ENCODE data around the gene CDADC1.

Gene CDADC1

DNA sequence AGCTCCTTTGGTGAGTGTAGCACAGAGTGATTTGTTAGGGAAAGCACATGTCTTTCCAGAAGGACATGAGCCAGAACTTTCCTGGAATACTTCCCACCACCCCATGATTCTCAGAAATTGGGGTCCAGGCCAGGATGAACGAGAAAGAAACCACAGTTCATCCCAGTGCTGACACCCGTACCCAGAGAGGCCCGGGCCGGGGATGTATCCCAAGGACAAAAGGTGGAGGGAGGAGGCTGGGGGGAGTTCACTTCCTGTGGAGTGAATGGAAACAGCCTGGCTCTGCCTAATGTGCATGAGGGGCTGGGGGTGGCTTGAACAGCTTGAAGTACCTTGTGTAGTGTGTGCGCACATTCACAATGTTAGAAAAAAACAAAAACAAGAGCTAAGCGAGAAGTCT, 47.5 kb downstream of the CDADC1 start:
- no peak for DNase-seq (ENCODE audit: low spot score)

DNA sequence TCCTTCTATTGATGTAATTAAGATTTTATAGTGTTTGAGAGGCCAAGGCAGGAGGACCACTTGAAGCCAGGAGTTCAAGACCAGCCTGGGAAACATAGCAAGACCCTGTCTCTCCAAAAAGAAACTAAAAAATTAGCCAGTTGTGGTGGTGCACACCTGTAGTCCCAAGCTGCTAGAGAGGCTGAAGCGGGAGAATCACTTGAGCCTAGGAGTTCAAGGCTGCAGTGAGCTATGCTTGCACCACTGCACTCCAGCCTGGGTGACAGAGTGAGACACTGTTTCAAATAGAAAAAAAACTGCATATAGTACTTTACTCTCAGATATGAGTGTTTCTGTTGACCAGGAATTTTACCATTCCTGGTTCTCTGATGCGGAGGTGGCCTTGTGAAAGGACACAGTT, 48.9 kb downstream of the CDADC1 start:
- DNase-seq (ENCODE audit: low spot score): no peak

DNA sequence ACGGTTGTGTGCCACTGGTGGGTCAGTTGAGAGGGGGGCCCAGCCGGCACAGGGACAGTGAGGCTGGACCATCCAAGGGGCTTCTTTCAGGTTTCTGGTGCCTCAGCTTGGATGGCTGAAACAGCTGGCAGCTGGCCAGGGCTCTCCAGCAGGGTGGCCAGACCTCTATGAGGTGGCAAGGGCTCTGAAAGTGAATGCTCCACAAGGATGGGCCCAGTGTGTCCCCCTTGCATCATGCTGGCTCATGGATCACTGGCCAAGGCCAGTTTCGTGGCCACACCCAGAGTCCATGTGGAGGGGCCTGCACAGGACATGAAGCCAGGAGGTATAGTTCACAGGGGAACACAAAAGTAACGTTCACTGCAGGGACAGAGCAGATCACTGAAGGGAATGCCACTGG, 49.6 kb downstream of the CDADC1 start:
- DNase-seq (ENCODE audit: low spot score): no peak

DNA sequence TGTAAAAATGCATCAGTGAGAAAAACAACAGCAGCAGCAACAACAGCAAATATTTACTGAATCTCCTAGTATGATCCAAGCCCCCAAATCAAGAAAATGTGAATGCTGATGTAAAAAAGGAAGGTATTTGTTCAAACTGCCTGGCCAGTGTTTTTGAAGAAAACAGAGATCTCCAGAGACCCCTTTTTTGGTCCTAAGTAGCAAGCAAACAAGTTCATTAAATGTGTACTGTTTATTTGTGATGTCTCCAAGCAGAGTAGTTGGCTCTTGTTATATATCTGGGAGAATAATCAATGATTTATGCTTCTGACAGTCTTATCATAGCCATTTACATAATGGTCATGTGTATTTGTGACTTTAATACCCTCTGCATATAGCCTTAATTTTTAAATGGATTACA, 50.7 kb downstream of the CDADC1 start:
- no peak for DNase-seq (ENCODE audit: low spot score)

DNA sequence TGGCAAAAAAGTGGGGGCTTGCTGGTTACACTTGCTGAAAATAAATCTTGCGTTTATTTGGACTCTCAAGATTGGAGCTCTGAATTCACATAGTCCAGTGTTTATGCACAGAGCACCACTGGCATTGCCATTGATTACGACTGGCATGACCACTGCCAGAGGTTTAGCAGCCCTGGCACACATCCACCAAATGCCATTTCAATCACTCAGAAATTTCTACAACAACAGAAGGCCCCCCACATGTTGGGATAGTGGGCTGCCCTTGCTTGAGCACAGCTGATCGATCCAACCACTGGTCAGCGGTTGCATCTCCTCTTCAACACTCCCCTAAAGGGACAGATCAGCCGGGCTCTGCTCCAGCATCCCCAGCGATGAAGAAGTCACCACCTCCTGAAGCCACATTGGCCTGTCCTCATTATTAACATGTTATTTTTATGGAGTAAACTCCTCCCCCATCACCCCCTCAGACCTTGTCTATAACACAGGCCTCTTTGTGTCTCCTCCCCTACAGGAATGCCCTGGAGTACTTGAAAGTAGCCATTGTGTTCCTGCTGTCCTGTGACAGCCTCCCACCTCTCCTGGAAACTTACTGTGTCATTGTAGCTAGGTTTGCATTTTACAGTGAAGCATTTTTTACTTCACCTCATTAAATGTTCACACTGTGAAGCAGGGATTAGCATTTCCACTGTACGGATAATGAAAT, 51.3 kb downstream of the CDADC1 start:
- no peak for DNase-seq (ENCODE audit: low spot score)

DNA sequence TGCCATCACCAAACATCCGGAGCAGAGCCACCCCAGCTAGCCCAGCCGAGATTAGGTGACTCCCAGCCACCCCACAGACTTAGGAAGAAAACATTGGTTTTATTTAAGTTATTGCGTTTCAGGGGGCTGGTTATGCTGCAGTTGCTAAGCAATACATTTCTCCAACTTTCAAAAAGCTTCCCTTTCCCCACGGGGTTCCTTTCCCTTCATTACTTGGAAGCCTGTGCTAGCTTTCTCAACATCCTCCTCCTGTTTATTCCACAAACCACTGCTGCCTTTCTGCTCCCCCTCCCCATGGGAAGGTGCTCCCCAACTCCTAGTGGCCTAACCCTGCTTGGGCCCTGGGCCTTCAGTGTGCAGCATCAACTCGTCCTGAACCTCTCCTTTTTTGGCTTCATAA, 52.6 kb downstream of the CDADC1 start:
- no peak for DNase-seq (ENCODE audit: low spot score)

DNA sequence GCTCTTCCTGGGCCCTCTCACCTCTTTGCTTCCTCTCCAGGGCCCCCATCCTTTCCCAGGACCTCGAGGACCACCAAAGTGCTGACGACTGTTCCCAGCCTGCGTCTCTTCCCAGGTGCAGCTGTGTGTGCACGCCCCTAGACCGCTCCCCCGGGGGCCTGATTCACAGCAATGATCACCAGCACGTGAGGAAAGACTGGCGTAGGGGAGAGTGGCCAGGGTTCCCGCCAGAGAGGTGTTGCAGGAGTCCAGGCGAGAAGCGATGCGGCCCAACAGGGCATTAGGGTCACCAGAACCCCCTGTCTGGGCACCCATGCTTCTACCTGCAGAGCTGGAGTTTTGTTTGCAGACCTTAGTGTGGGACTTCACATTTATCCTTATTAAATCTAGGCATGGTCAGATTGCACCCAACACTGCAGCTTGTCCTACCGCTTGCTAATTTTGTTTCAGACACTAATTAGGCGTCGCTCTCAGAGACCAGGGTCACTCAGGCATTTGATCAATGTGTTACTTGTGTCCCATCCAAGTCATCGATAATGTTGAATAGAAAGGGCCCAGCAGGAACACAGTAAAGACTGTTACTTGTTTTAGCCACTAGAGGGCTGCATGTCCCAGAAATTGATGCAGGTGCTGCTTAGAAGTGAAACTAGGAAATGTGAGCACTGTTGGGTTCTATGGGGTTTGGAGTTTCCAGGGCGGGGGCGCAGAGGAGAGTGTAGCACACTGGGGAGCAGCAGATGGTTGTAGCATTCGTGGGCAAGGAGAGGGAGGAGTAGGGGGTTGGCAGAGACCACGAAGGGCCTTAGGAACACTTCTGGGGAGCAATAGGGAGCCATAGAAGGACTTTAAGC, 53.2 kb downstream of the CDADC1 start:
- peak; percentile 80 for DNase-seq (ENCODE audit: low spot score)

DNA sequence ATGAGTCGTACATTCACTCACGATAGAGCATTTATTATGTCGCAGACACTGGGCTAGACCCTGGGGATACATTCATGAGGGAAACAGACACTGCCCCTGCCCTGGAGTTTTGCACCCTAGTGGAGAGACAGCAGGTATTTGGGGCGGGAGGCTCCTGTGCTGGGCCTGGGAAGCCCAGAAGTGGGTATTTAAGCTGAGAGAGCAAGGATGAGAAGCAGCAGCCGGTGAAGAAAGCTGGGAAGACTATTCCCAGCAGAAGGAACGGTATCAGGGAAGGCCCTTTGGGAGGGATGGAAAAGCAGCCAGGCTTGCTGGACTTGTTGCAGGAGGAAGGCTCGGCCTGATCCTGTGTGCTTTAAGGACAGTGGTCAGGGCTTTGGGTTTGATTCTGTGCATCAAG, 54.5 kb downstream of the CDADC1 start:
- DNase-seq (ENCODE audit: low spot score): no peak

DNA sequence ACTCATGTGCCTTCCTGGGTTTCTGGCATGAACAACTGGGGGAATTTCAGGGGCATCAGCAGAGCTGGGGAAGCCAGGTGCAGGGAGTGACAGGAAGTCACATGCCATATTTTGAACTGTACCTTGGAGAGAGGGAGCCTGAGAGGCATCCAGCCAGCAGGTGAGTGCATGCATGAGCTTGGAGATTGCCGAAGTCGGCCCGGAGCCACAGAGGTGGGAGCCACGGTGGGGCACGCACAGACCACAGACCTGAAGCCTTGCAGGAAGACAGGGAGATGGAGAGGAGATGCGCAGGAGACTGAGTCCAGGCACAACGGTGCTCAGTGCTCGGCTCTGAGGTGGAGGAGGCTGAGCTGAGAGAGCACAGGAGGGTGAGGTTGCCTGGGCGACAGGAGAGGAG, 55.1 kb downstream of the CDADC1 start:
- no peak for DNase-seq (ENCODE audit: low spot score)

DNA sequence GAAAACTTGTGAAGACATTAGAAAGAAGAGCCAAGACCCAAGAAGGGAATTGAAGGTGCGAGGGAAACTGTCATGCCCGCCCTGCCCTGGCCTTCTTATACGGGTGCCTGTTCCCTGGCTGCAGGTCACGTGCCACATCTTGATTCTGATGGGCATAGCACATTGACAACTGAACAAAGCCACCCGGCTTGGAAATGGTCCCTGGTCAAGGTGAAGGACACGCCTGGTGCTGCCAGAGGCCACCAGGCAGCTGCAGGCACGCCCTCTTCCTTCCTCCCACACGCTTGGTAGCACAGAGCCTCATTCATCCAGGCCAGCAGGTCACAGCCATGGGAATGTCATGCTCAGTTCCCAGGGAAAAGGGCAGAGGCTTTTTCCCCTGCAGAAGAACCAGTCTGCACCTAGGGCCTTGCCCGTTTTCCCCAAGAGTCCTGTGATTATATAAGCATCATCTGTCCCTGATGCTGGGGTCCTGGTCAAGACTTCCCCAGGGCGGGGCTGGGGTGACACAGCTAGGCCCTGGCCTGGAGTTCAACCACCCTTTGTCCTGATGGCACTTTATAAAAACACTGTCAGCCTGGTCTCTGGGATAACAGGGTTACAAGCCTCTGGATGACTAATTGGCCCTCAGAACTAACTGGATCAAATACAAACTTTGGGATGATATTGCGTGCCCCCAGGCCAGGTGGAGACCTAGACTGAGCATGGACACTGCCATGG, 56.0 kb downstream of the CDADC1 start:
- no peak for DNase-seq (ENCODE audit: low spot score)

DNA sequence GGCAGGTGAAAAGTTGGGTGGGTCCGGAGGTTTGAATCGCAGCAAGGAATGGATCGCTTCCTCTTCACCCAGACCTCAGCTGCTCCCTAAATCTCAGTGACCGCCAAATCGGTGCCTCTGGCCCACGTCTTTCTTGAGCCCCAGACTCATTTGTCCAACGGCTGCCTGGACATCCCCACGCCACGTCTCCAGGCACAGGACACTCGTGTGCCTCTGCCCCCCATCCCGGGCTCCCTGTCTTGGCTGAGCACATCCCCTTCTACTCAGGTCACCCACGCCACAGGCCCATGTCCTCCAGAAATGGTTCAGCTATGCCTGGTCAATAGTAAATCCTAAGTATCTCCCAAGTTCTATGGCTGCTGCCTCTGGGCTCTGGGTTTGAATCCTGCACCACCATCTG, 56.6 kb downstream of the CDADC1 start:
- DNase-seq (ENCODE audit: low spot score): no peak

DNA sequence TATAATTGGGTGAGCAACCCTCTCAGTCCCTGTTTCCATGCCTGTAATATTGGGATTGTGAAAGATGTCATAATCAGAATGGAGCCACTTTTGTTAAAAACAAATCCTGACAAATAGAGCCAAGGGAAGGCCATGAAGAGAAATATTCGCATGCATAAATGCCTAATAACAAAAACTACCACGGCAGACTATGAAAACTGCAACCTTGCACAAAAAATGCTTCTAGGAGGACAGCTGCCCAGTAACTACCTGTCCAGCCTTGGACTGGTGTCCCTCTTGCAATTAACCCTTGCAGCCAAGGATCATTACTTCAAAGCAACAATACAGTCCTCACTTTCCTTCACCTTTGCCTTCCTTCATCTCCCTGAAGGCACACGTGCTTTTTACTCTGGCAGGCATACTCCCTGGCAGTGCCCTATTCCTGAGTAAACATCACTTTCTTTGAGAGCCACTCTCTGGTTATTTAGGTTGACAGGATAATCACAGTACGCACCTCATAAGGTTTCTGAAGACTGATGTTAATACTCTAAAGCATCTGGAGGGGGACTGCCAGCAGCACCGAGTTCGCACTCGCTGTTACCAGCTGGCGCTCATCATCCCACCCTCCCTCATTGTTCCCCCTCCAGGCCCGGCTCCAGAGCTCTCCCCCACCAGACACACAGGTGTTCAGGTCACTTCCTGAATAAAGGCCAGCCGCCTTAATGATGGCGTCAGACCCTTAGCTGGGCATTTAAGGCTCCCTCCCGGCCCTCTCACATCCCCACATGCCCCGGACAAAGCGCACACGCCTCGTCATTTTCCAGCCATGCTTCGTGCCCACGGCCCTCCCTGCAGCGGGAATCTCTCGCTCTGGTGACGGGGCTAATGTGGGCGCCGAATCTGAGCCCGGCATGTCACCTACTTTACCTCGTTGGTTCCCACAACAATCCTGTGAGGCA, 57.3 kb downstream of the CDADC1 start:
- DNase-seq (ENCODE audit: low spot score): no peak

DNA sequence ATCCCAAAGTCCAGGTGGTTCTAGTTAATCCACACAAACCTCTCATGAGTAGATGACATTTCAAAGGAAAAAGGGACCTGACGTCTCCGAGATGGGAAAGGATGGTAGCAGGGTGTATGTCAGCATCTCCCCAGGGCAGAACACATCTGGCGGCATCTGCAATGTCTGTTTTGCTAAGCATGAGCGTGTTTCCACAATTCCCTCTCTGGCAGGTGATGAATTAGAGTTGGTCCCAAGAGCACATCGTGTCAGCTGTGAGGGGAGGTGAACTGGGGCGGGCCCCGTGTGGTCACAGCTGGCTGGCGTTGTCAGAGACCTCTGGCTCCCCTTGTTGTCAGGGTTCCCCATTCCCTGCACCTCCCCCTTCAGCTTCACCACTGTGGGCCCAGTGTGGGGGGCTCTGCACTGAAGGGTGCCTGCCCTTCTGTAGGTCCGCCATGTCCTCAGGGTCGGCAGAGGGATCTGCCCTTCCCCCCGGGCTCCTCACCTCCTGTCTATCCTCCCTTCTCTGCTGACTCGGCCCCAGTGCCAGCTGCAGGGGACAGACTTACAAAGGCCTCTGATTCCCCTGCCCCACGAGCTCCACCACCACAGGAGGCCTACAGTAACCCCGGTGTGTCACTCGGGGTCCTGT, 58.2 kb downstream of the CDADC1 start:
- no peak for DNase-seq (ENCODE audit: low spot score)

DNA sequence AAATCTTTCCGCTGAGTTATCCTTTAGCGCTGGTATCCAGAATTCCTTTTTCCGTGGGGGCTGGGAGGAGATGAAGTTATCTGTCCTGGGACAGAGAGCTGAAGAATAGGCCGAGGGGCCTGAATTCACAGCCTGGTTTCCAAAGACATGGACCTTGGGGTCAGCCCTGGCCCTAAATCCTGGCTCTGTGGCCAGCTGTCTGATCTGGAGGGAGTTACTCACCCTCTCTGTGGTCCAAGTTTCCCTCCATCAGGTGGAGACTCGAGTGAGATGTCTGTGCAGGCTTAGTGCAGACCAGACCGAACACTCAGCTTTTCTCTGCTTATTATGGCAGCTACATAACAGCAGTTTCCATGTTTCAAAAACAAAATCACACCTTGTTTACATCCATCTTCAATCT, 59.6 kb downstream of the CDADC1 start:
- DNase-seq (ENCODE audit: low spot score): no peak

DNA sequence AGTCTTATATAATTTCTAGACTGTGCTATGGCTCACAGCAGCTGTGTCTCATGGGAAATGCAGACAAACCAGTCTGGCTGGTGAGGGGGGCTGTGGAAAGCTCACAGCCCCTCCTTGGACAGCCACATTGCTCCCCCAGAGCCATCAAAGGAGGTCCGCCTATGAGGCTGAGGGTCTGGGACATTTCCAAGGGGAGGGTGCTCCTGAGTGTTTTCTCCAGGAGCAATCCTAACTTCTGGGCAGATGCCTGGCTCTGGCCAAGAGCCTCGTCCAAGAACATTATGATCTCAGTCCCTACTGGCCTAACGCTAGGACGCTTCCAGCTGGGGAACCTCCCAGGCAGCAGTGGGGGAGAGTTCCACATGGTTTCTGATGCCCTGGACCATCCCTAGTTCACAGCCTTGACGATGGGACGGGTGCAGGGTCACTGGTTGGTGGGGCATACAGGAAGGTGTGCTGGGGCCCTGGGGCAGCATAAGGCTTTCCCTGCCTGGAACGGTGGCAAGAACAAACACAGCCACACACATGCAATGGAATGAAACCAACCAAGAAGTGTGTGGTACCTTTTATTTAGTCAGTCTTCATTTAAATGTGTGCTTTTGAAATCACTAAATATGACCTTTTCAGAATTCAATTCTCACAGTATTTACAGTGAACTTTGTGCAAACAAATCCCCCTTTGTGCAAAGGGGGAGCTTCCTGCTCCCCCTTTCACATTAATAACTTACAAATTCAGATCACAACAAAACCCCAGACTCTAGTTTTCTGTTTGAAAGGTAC, 60.6 kb downstream of the CDADC1 start:
- peak; percentile 68 for DNase-seq (ENCODE audit: low spot score)

DNA sequence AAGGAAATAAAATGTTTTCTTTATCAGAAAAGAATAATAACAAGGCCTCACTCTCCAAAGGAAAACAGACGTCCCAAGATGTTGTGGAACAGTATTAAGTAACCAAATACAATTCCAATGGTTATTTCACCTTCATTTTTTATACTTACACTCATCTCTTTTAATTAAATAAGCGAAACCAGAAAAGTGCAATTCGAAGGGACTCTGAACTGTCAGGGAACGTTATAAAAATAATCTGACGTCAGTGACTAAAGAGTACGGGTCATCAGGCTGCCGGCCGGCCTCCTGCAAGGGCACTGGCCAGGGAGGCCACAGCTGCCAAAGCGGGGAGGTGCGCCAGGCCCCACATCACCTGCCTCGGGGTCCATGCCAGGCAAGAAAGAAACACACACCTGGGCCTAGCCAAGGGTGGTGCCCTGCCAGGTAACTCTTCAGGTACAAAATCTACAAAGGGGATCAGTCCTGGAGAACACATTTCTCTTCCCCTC, 61.2 kb downstream of the CDADC1 start:
- DNase-seq (ENCODE audit: low spot score): no peak

DNA sequence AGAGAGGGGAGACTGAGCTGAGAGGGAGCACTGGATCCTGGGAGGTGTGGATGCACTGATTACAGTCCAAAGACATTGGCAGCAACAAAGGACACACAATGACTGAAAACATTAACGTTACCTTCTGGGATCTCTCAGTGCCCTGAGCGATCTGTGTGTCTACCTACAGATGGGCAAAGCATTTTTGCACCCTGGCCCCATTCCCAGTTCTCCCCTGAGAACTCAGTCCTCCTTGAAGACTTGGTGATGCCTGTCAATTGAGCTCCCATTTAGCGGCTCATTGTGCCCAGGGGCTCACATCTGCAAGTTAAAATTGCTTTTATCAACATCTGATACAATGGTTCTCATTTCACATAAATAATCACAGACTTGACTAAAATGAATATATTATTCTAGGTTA, 62.5 kb downstream of the CDADC1 start:
- no peak for DNase-seq (ENCODE audit: low spot score)

DNA sequence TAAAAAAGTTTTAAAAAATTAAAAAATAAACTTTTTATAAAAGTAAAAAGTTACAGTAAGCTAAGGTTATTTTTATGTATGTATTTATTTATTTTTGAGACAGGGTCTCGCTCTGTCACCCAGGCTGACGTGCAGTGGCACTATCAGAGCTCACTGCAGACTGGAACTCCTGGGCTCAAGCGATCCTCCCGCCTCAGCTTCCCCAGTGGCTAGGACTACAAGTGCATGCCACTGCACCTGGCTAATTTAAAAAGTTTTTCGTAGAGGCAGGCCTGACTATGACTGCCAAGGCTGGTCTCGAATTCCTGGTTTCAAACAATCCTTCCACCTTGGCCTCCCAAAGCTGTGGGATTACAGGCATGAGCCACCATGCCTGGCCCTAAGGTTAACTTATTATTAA, 64.1 kb downstream of the CDADC1 start:
- DNase-seq (ENCODE audit: low spot score): no peak

DNA sequence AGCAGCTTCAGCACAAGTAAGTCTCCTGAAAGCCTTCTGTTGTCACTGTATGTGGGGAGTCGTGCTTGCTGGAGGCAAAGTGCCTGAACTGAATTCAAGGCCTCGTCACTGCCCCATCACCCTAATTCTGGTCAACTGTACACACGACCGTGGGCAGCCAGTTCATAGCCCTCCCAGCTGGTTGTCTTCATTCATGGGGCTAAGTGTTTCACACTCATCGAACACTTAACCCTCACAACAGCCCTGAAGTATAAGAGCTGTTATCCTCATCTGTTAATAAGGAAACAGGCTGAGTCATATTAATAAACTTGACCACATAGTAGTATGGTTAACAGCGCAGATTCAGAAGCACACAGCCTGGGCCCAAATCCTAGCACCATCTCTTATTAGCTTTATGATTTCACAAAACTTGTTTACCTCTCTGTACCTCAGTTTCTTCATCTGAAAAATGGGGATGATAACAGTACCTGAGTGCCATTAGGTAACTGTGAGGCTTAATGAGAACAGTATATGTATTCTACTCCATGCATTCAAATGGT, 66.7 kb downstream of the CDADC1 start:
- peak; percentile 33 for DNase-seq (ENCODE audit: low spot score)

DNA sequence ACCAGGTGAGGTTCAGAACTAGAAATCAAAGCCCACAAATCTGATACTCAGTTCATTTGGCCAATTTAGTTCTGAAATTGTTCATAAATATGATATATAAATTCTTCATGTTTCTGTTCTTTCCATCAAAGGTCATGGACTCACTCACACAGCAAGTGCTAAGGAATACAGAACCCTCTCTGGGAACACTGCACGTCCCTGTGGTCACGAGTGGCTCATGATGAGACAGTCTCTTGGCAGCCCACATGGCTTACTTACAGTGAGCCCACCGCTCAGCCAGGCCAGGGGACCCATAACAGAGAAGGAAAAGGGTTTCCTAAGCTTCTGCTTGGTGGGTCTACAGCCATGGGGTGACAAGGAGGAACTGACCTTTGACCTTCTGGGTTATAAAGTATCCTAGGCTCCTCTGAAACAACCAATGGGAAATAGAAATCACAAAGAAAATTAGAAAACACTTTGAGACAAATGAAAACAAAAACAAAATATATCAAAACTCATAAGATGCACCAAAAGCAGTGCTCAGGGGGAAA, 67.4 kb downstream of the CDADC1 start:
- no peak for DNase-seq (ENCODE audit: low spot score)

Data from AG08395 (cell line).